HL-60 (cell line): ENCODE data around the gene APC2.

Experiments
- GABPA ChIP-seq: IDR thresholded peaks from 2 replicates; pipeline ENCODE4 v1.6.1; 2012; ENCODE audit warnings: low read depth
- POLR2AphosphoS5 ChIP-seq: IDR thresholded peaks from 2 replicates; pipeline ENCODE4 v1.6.1; 2012; ENCODE audit warnings: low read depth
- SPI1 ChIP-seq: IDR thresholded peaks from 2 replicates; pipeline ENCODE4 v1.6.1; 2012; ENCODE audit warnings: low read depth, mild to moderate bottlenecking, borderline replicate concordance
- TF ChIP-seq, protein P1 (sequence below): IDR thresholded peaks from one replicate; pipeline ENCODE4 v1.5.1; 2011; ENCODE audit warnings: low read length, control low read depth, inconsistent platforms; ENCODE audit not compliant: insufficient read depth

GRCh38 chr19:1440418-1440801 is 9.5 kb upstream of the APC2 start:
- TF ChIP-seq, protein P1, sequence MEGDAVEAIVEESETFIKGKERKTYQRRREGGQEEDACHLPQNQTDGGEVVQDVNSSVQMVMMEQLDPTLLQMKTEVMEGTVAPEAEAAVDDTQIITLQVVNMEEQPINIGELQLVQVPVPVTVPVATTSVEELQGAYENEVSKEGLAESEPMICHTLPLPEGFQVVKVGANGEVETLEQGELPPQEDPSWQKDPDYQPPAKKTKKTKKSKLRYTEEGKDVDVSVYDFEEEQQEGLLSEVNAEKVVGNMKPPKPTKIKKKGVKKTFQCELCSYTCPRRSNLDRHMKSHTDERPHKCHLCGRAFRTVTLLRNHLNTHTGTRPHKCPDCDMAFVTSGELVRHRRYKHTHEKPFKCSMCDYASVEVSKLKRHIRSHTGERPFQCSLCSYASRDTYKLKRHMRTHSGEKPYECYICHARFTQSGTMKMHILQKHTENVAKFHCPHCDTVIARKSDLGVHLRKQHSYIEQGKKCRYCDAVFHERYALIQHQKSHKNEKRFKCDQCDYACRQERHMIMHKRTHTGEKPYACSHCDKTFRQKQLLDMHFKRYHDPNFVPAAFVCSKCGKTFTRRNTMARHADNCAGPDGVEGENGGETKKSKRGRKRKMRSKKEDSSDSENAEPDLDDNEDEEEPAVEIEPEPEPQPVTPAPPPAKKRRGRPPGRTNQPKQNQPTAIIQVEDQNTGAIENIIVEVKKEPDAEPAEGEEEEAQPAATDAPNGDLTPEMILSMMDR = no peak
- TF ChIP-seq POLR2AphosphoS5 = no peak
- no peak for TF ChIP-seq GABPA
- no peak for TF ChIP-seq SPI1
